ENCODE results near the gene ALDH16A1. TPM values are rescaled to one million over a fixed set of nuclear protein-coding genes. Genes with fewer than 3 reads are reported as not detected.

The ALDH16A1 gene
- total and polyA plus RNA-seq, 2 of the 8 experiments (the other 6 are each of a cell fraction or from before 2014, with no cell fraction given): 30.5 to 34.3 TPM

- H3K79me1 ChIP-seq (ENCODE audit: low read depth, low read length): no peaks in the 10 kb centered on the region; the same call in 1 of the 2 replicates
- H3K4me2 ChIP-seq (ENCODE audit: insufficient read depth in 1 of 2, low read depth in 2 of 2, low read length in 2 of 2): no peak overlapping the region
- no peak overlapping the region for H3K23ac ChIP-seq (ENCODE audit: insufficient read length)
- no peaks in the 10 kb centered on the region for H4K20me1 ChIP-seq (replicated peaks in 1 of 2; ENCODE audit: control insufficient read depth in 1 of 2, insufficient read depth in 2 of 2, low read length in 2 of 2)
- H3K27me3 ChIP-seq (replicated peaks in 1 of 4; ENCODE audit: control insufficient read depth in 3 of 4, extremely low read depth in 1 of 4, insufficient read depth in 3 of 4, low read length in 3 of 4): no peaks in the 10 kb centered on the region
- no peak overlapping the region for H3K56ac ChIP-seq (replicated peaks; ENCODE audit: insufficient read length, low read depth, low read length)
- no peak overlapping the region for H3K9ac ChIP-seq (replicated peaks in 1 of 4; ENCODE audit: extremely low read depth in 1 of 4, low read depth in 3 of 4, low read length in 3 of 4)
- no peak overlapping the region for H4K5ac ChIP-seq (ENCODE audit: insufficient read length, low read depth, low read length)
- H2BK5ac ChIP-seq (ENCODE audit: low read depth, low read length): no peak overlapping the region
- no peak overlapping the region for H3K14ac ChIP-seq (ENCODE audit: insufficient read length)
- H3K9me3 ChIP-seq (ENCODE audit: insufficient read depth in 2 of 2, low read depth in 1 of 2, low read length in 1 of 2): no peaks in the 10 kb centered on the region
- H3K36me3 ChIP-seq (ENCODE audit: control insufficient read depth in 2 of 4, insufficient read depth in 4 of 4, low read length in 3 of 4): peaks cover 0 to 10% (median 2%) of the 10 kb centered on the region in 4 experiments; a peak in 4 of 8 replicates
- peaks cover under 1% of the 10 kb centered on the region; the same call in 1 of the 2 replicates for H3K23me2 ChIP-seq (ENCODE audit: low read depth, low read length)
- WGBS, 2 experiments (ENCODE audit: extremely low coverage in 1 of 2, insufficient coverage in 1 of 2, insufficient read length in 1 of 2, insufficient replicate concordance in 2 of 2, low coverage in 1 of 2, low lambda C conversion rate in 2 of 2, missing lambda C conversion rate in 1 of 2): 98% methylated on average over 5 of the region's 5 CpGs; no CpG with 5 or more reads in 1 of the 2 experiments
- FAIRE-seq (no peak), DNase-seq (ENCODE audit: low read depth in 1 of 2, low spot score in 2 of 2) (no peak)
- ChIA-PET CTCF (ENCODE audit: partially characterized antibody) (interaction anchor here (0.6 to 4.8 kb wide), 8 partner anchors 11 to 1476 kb away, joined by 3 to 28 read pairs (median 4); partner anchors contain the start of gene FLT3LG), POLR2A (ENCODE audit: partially characterized antibody) (interaction anchor here (0.7 to 3.2 kb wide), 7 partner anchors 10 to 154 kb away, joined by 3 to 15 read pairs (median 4); no protein-coding TSS in a partner anchor)
- H2BK20ac ChIP-seq (ENCODE audit: low read length): no peak overlapping the region
- 0 out of 2 replicates have a peak overlapping the region, but pooled peaks have one; percentile 10 for H2BK15ac ChIP-seq (ENCODE audit: low read length)
- H4K8ac ChIP-seq (ENCODE audit: extremely low read depth, insufficient read depth, low read length): peak overlapping the region; percentile 3; the same call in 1 of the 2 replicates
- no peak overlapping the region for H4K91ac ChIP-seq (replicated peaks; ENCODE audit: insufficient read length, low read length)
- H3K4me1 ChIP-seq (replicated peaks in 1 of 4; ENCODE audit: control insufficient read depth in 3 of 4, insufficient read depth in 4 of 4, low read length in 3 of 4): no peaks in the 10 kb centered on the region; a peak in 1 of 7 replicates
- H3K4ac ChIP-seq (replicated peaks; ENCODE audit: insufficient read length, low read depth, low read length): no peak overlapping the region
- no peak overlapping the region for H2AK5ac ChIP-seq (ENCODE audit: low read depth, low read length)
- no peak overlapping the region for H2BK120ac ChIP-seq (replicated peaks; ENCODE audit: low read depth, low read length)
- no peak overlapping the region for H3K27ac ChIP-seq (ENCODE audit: low read depth, low read length)
- no peak overlapping the region for H2AFZ ChIP-seq (ENCODE audit: low read length)
- H3K18ac ChIP-seq (ENCODE audit: extremely low read depth, low read length): no peak overlapping the region
- no peak overlapping the region for H2BK12ac ChIP-seq (ENCODE audit: low read depth, low read length)
- H3K4me3 ChIP-seq (ENCODE audit: extremely low read depth in 1 of 4, insufficient read depth in 2 of 4, low read depth in 3 of 4, low read length in 4 of 4): no peak overlapping the region
- peaks cover 0 to 9% of the 10 kb centered on the region in 2 experiments; a peak in 1 of 4 replicates for H3K79me2 ChIP-seq (ENCODE audit: control insufficient read depth in 1 of 2, insufficient read depth in 2 of 2, low read length in 2 of 2)
- no peak for TF ChIP-seq POU5F1 (IDR thresholded peaks at IDR 0.05; ENCODE audit: low read depth, low read length)
- no peak for TF ChIP-seq CBX5 (IDR thresholded peaks at IDR 0.05; ENCODE audit: low read depth, low read length)
- no peak for TF ChIP-seq CBX8 (IDR thresholded peaks at IDR 0.05; ENCODE audit: borderline replicate concordance, low read depth, low read length)
- no peak for TF ChIP-seq CTCF (IDR thresholded peaks at IDR 0.05; ENCODE audit: control extremely low read depth in 1 of 3, insufficient read depth in 1 of 3, low read depth in 1 of 3, low read length in 3 of 3)
- TF ChIP-seq CEBPB (IDR thresholded peaks at IDR 0.05; ENCODE audit: low read depth, low read length): no peak
- TF ChIP-seq GABPA (IDR thresholded peaks at IDR 0.05; ENCODE audit: borderline replicate concordance, insufficient read depth, low read length): no peak
- no peak for TF ChIP-seq JUND (IDR thresholded peaks at IDR 0.05; ENCODE audit: low read length)
- no peak for TF ChIP-seq EP300 (IDR thresholded peaks at IDR 0.05; ENCODE audit: borderline replicate concordance in 1 of 2, low read depth in 2 of 2, low read length in 2 of 2)
- no peak for TF ChIP-seq YY1 (IDR thresholded peaks at IDR 0.05; ENCODE audit: low read depth, low read length)
- TF ChIP-seq, protein P1, sequence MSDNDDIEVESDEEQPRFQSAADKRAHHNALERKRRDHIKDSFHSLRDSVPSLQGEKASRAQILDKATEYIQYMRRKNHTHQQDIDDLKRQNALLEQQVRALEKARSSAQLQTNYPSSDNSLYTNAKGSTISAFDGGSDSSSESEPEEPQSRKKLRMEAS (IDR thresholded peaks at IDR 0.05): no peak
- TF ChIP-seq CHD2 (IDR thresholded peaks at IDR 0.05; ENCODE audit: low read length): no peak
These were observed 5.5 kb downstream of the ALDH16A1 start for GRCh38 chr19:49458567-49458903.

Data from H1 (cell line).